Measurements from ENCODE around the gene MUS81. TPM values are rescaled to one million over a fixed set of nuclear protein-coding genes. Genes with fewer than 3 reads are reported as not detected.

MUS81 gene
- total and polyA plus RNA-seq, 2 of the 13 experiments (the other 11 are each of a cell fraction or from before 2014, with no cell fraction given), result 25.6 to 30.2 TPM

DNA sequence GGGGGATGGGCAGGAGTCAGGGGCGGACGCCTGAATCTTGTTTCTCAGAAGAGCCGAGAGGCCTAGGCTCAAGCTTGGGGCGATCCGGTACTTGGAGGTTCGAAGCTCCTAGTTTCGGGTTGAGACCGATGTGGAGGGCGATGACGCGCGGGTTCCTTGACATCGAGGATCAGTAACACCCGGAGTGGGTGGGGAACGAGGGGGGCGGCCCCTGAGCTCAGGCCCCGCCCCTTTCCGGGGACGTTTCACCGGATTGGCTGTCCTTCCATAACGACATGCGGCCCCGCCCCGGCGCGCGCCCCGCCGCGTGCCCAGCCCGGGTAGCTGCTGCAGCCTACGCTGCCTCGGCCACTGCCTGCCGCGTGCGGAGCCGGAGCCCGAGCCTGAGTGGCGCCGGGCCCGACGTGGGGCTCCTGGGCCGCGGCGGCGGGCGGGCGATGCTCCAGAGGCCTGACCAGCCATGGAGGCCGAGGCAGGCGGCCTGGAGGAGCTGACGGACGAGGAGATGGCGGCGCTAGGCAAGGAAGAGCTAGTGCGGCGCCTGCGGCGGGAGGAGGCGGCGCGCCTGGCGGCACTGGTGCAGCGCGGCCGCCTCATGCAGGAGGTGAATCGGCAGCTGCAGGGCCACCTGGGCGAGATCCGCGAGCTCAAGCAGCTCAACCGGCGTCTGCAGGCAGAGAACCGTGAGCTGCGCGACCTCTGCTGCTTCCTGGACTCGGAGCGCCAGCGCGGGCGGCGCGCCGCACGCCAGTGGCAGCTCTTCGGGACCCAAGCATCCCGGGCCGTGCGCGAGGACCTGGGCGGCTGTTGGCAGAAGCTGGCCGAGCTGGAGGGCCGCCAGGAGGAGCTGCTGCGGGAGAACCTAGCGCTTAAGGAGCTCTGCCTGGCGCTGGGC lies 30.3 kb downstream of the MUS81 start, which contains the start of gene CCDC85B (continued):
- no peak for TF ChIP-seq ZMAT5 (CRISPR knock-in tag; IDR thresholded peaks at IDR 0.05; ENCODE audit: borderline replicate concordance, low read depth)
- TF ChIP-seq KLF6 (CRISPR knock-in tag; IDR thresholded peaks at IDR 0.05), result peak; percentile 88; the same call in 1 of the 2 replicates
- TF ChIP-seq RFX5 (IDR thresholded peaks at IDR 0.05; ENCODE audit: low read depth, low read length), result 0 out of 2 replicates have a peak, but pooled peaks have one; percentile 19
- TF ChIP-seq, protein P1, sequence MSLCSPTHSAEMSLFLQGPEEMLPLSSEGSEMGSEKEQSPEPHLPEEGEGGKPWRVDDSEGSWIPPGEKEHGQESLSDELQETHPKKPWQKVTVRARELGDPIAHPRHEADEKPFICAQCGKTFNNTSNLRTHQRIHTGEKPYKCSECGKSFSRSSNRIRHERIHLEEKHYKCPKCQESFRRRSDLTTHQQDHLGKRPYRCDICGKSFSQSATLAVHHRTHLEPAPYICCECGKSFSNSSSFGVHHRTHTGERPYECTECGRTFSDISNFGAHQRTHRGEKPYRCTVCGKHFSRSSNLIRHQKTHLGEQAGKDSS (CRISPR knock-in tag; IDR thresholded peaks at IDR 0.05; ENCODE audit: borderline replicate concordance, low read depth), result 0 out of 2 replicates have a peak, but pooled peaks have one; percentile 49
- 0 out of 2 replicates have a peak, but pooled peaks have one; percentile 21 for TF ChIP-seq ZHX1 (CRISPR knock-in tag; IDR thresholded peaks at IDR 0.05; ENCODE audit: low read depth)
- TF ChIP-seq ZNF530 (CRISPR knock-in tag; IDR thresholded peaks at IDR 0.05; ENCODE audit: low read depth), result no peak
- no peak for TF ChIP-seq ZNF335 (CRISPR knock-in tag; IDR thresholded peaks at IDR 0.05)
- TF ChIP-seq ARID5B (CRISPR knock-in tag; IDR thresholded peaks at IDR 0.05), result 0 out of 2 replicates have a peak, but pooled peaks have one; percentile 6
- TF ChIP-seq, protein P2, sequence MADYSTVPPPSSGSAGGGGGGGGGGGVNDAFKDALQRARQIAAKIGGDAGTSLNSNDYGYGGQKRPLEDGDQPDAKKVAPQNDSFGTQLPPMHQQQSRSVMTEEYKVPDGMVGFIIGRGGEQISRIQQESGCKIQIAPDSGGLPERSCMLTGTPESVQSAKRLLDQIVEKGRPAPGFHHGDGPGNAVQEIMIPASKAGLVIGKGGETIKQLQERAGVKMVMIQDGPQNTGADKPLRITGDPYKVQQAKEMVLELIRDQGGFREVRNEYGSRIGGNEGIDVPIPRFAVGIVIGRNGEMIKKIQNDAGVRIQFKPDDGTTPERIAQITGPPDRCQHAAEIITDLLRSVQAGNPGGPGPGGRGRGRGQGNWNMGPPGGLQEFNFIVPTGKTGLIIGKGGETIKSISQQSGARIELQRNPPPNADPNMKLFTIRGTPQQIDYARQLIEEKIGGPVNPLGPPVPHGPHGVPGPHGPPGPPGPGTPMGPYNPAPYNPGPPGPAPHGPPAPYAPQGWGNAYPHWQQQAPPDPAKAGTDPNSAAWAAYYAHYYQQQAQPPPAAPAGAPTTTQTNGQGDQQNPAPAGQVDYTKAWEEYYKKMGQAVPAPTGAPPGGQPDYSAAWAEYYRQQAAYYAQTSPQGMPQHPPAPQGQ (CRISPR knock-in tag; IDR thresholded peaks at IDR 0.05; ENCODE audit: borderline replicate concordance), result no peak
- TF ChIP-seq, protein P3, sequence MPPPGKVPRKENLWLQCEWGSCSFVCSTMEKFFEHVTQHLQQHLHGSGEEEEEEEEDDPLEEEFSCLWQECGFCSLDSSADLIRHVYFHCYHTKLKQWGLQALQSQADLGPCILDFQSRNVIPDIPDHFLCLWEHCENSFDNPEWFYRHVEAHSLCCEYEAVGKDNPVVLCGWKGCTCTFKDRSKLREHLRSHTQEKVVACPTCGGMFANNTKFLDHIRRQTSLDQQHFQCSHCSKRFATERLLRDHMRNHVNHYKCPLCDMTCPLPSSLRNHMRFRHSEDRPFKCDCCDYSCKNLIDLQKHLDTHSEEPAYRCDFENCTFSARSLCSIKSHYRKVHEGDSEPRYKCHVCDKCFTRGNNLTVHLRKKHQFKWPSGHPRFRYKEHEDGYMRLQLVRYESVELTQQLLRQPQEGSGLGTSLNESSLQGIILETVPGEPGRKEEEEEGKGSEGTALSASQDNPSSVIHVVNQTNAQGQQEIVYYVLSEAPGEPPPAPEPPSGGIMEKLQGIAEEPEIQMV (CRISPR knock-in tag; IDR thresholded peaks at IDR 0.05; ENCODE audit: low read depth), result no peak
- peak; percentile 81; the same call in 1 of the 2 replicates for TF ChIP-seq ARID2 (CRISPR knock-in tag; IDR thresholded peaks at IDR 0.05; ENCODE audit: borderline replicate concordance)
- no peak for TF ChIP-seq ZFP36L2 (CRISPR knock-in tag; IDR thresholded peaks at IDR 0.05)
- no peak for TF ChIP-seq GABPA (IDR thresholded peaks at IDR 0.05; ENCODE audit: low read depth, low read length)
- no peak for TF ChIP-seq GABPA (CRISPR knock-in tag; IDR thresholded peaks at IDR 0.05; ENCODE audit: low read depth)
- TF ChIP-seq ELF3 (CRISPR knock-in tag; IDR thresholded peaks at IDR 0.05), result 0 out of 2 replicates have a peak, but pooled peaks have one; percentile 55
- TF ChIP-seq ZNF180 (CRISPR knock-in tag; IDR thresholded peaks at IDR 0.05; ENCODE audit: borderline replicate concordance, low read depth), result no peak

Measured in HepG2 (cell line).